ENCODE measurements around the gene FOXS1.
A peak's percentile ranks its signal among the peaks of the same experiment; 100 is the strongest.
"Not testable (repeated sequence)": the region's sequence is repeated elsewhere in the genome, so short reads cannot be mapped to it uniquely, and the experiment has no call there.

The FOXS1 gene

GRCh38 chr20:31838646-31839292 lies 6.6 kb downstream of the FOXS1 start:
- DNase-seq (ENCODE audit: low spot score), result no peak

GRCh38 chr20:31837896-31838397 lies 7.5 kb downstream of the FOXS1 start:
- no peak for DNase-seq (ENCODE audit: low spot score)

- no peak for DNase-seq (ENCODE audit: low spot score)
Observed at GRCh38 chr20:31836853-31837608, 8.4 kb downstream of the FOXS1 start.

- DNase-seq (ENCODE audit: low spot score), result peak; percentile 48
Observed at GRCh38 chr20:31835977-31836852, 9.2 kb downstream of the FOXS1 start.

GRCh38 chr20:31835554-31835953 lies 9.8 kb downstream of the FOXS1 start:
- no peak for DNase-seq (ENCODE audit: low spot score)

- DNase-seq (ENCODE audit: low spot score), result no peak
Observed at GRCh38 chr20:31833931-31834521, 11.4 kb downstream of the FOXS1 start.

- peak; percentile 78 for DNase-seq (ENCODE audit: low spot score)
Observed at GRCh38 chr20:31833130-31833930, 12.1 kb downstream of the FOXS1 start.

- no peak for DNase-seq (ENCODE audit: low spot score)
Observed at GRCh38 chr20:31831771-31832306, 13.6 kb downstream of the FOXS1 start.

- DNase-seq (ENCODE audit: low spot score), result no peak
Observed at GRCh38 chr20:31831211-31831610, 14.2 kb downstream of the FOXS1 start.

GRCh38 chr20:31830406-31830981 lies 14.9 kb downstream of the FOXS1 start:
- DNase-seq (ENCODE audit: low spot score), result no peak

- no peak for DNase-seq (ENCODE audit: low spot score)
Observed at GRCh38 chr20:31829731-31830130, 15.7 kb downstream of the FOXS1 start.

GRCh38 chr20:31828016-31828415 lies 17.4 kb downstream of the FOXS1 start:
- not testable (repeated sequence) for DNase-seq (ENCODE audit: low spot score)

GRCh38 chr20:31827059-31827458 lies 18.3 kb downstream of the FOXS1 start:
- no peak for DNase-seq (ENCODE audit: low spot score)

GRCh38 chr20:31826074-31826473 lies 19.3 kb downstream of the FOXS1 start:
- no peak for DNase-seq (ENCODE audit: low spot score)

GRCh38 chr20:31824554-31825313 lies 20.7 kb downstream of the FOXS1 start:
- no peak for DNase-seq (ENCODE audit: low spot score)

- no peak for DNase-seq (ENCODE audit: low spot score)
Observed at GRCh38 chr20:31824125-31824485, 21.3 kb downstream of the FOXS1 start.

GRCh38 chr20:31823360-31824124 lies 21.9 kb downstream of the FOXS1 start:
- no peak for DNase-seq (ENCODE audit: low spot score)

GRCh38 chr20:31822421-31823330 lies 22.7 kb downstream of the FOXS1 start:
- DNase-seq (ENCODE audit: low spot score), result peak; percentile 73
